Measurements from ENCODE around the gene MEAF6. TPM values are rescaled to one million over a fixed set of nuclear protein-coding genes. Genes with fewer than 3 reads are reported as not detected.
A peak's percentile ranks its signal among the peaks of the same experiment; 100 is the strongest.

The MEAF6 gene
- total and polyA plus RNA-seq, 2 of the 4 experiments (the other 2 are of a cell fraction) = 36.2 to 40.7 TPM

DNA sequence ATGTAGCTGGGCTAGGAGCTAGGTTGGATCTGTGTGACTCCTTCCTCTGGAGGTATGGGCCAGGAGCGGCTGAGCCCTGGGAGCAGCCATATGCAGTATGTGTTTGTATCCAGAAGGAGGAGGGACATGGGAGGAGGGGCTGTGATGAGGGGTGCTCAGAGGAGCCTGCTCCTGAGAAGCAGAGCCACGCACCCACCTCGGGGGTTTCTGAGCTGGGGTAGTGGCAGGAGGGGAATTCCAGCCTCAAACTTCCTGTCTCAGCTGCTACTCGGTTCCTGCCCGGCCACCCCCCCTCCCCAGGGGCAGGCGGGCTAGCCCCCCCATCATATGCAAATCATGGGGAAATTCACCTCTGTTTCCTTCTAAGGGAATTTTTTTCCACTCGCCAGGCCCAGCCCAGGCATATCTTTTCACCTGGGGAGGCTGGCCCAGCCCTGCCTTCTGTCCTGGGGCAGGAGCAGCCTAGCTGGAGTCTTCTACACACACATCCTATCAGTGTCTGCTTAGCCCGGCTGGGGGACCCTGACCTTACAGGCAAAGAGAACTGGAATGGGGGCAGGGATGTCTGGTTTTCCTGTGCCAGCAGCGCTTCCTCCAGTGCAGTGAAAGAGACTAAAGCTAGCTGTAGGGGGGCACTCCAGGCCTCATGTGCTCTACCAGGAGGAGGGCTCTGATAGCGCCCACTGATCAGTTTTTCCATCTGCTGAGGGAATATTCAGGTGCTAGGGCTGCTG lies 37.2 kb downstream of the MEAF6 start:
- peaks cover 30 to 82% of the 10 kb centered on the region in 2 experiments; a peak in 3 of 4 replicates for H3K79me1 ChIP-seq (ENCODE audit: low read depth in 1 of 2, low read length in 2 of 2)
- peak overlapping the region; percentile 95 for H4K5ac ChIP-seq (ENCODE audit: low read depth, low read length)
- H4K91ac ChIP-seq (ENCODE audit: insufficient read depth, low read depth, low read length) = peak overlapping the region; percentile 95
- POLR2A ChIA-PET (ENCODE audit: unreplicated experiment) = no interaction called here
- H4K20me1 ChIP-seq (ENCODE audit: insufficient read depth, low read length) = peaks cover 23% of the 10 kb centered on the region
- H2AFZ ChIP-seq (replicated peaks; ENCODE audit: low read length, poor library complexity) = peak overlapping the region; percentile 65
- CTCF ChIA-PET = interaction anchor here (3.8 kb wide), 1 partner anchor 10 kb away, joined by 24 read pairs; no protein-coding TSS in a partner anchor
- H3K4ac ChIP-seq (ENCODE audit: low read depth, low read length) = peak overlapping the region; percentile 99
- H3K9ac ChIP-seq (ENCODE audit: low read depth, low read length) = peak overlapping the region; percentile 83
- H4K8ac ChIP-seq (ENCODE audit: low read depth in 2 of 2, low read length in 2 of 2) = peak overlapping the region; percentile 86 to 95
- H2BK120ac ChIP-seq (ENCODE audit: low read depth, low read length) = peak overlapping the region; percentile 94
- WGBS, 2 experiments (ENCODE audit: extremely low coverage in 2 of 2, insufficient read length in 1 of 2) = 100% methylated on average over 1 of the region's 10 CpGs; no CpG with 5 or more reads in 1 of the 2 experiments
- intact Hi-C loops (cut with micrococcal nuclease) (loop anchor here (5.0 kb wide), 1 partner anchor 215 kb away; the partner anchor contains the start of gene CDCA8), dilution Hi-C loops (cut with HindIII; ENCODE audit: low sequenced_read_pairs, unreplicated experiment) (no loop called here), in situ Hi-C loops (cut with MboI; ENCODE audit: low sequenced_read_pairs) (no loop called here)
- H3K36me3 ChIP-seq (ENCODE audit: control insufficient read depth, insufficient read depth, low read length) = peaks cover 44% of the 10 kb centered on the region
- H3K27me3 ChIP-seq (ENCODE audit: control insufficient read depth, insufficient read depth, low read length) = no peaks in the 10 kb centered on the region
- no peaks in the 10 kb centered on the region for H3K9me3 ChIP-seq (ENCODE audit: control insufficient read depth, insufficient read depth, low read length)
- H2AK5ac ChIP-seq (ENCODE audit: low read depth, low read length) = peak overlapping the region; percentile 93
- H2AK9ac ChIP-seq (replicated peaks; ENCODE audit: low read depth, low read length, poor library complexity) = peak overlapping the region; percentile 98
- H3K4me2 ChIP-seq (ENCODE audit: low read depth, low read length) = peak overlapping the region; percentile 96
- peak overlapping the region; percentile 99 for H3K14ac ChIP-seq (replicated peaks; ENCODE audit: low read depth, low read length)
- no TSS peak for BruUV-seq (replicated peaks)
- H2BK5ac ChIP-seq (ENCODE audit: low read depth, low read length, poor library complexity, severe bottlenecking) = peak overlapping the region; percentile 97
- peak overlapping the region; percentile 85 for H2BK20ac ChIP-seq (ENCODE audit: low read depth, low read length)
- H2BK15ac ChIP-seq (ENCODE audit: low read depth, low read length) = peak overlapping the region; percentile 83; the same call in 2 of the 3 replicates
- peak overlapping the region; percentile 95 for H3K23ac ChIP-seq (ENCODE audit: low read depth, low read length)
- 0 out of 2 replicates have a peak, but pooled peaks have one; percentile 7 for TF ChIP-seq POLR2A (IDR thresholded peaks at IDR 0.05; ENCODE audit: low read depth, low read length)
- TF ChIP-seq MAZ (IDR thresholded peaks at IDR 0.05; ENCODE audit: borderline replicate concordance, low read depth, low read length) = peak; percentile 59
- TF ChIP-seq NFE2L2 (IDR thresholded peaks at IDR 0.05; ENCODE audit: low read depth, low read length) = no peak
- DNase-seq (peak; percentile 78), ATAC-seq (ENCODE audit: low read depth) (peak; percentile 15)
- H3K9me1 ChIP-seq (ENCODE audit: insufficient read depth, low read length) = peaks cover 27% of the 10 kb centered on the region
- H3K4me1 ChIP-seq (ENCODE audit: control insufficient read depth, insufficient read depth, low read length) = peaks cover 52% of the 10 kb centered on the region
- H3K18ac ChIP-seq (ENCODE audit: low read depth, low read length) = peak overlapping the region; percentile 94
- H3K56ac ChIP-seq (ENCODE audit: extremely low read depth, insufficient read depth, low read length) = peak overlapping the region; percentile 84
- H3K27ac ChIP-seq (ENCODE audit: insufficient read depth, low read length) = peak overlapping the region; percentile 94
- peak overlapping the region; percentile 95 for H3K4me3 ChIP-seq (ENCODE audit: insufficient read depth, low read depth, low read length)
